Measurements from ENCODE around the gene TAX1BP3.

- no peak for TF ChIP-seq MAFK (IDR thresholded peaks at IDR 0.05; ENCODE audit: partially characterized antibody)
- no peak for TF ChIP-seq HOXB13 (CRISPR knock-in tag; IDR thresholded peaks at IDR 0.05; ENCODE audit: low read depth)
- TF ChIP-seq REST (IDR thresholded peaks at IDR 0.05) = no peak
- TF ChIP-seq CTCF (IDR thresholded peaks at IDR 0.05) = no peak
- TF ChIP-seq EP300 (IDR thresholded peaks at IDR 0.05) = no peak
- no peak for TF ChIP-seq PHF8 (IDR thresholded peaks at IDR 0.05; ENCODE audit: borderline replicate concordance, low read depth)
- TF ChIP-seq HMGXB4 (CRISPR knock-in tag; IDR thresholded peaks at IDR 0.05; ENCODE audit: borderline replicate concordance) = no peak
These were observed 8.8 kb downstream of the TAX1BP3 start for GRCh38 chr17:3659541-3660111.

Measured in A549 (cell line).